Neural cell (in vitro differentiated cells): ENCODE data around the gene SLC10A7. TPM values are rescaled to one million over a fixed set of nuclear protein-coding genes. Genes with fewer than 3 reads are reported as not detected.

Source experiments
- H2AFZ ChIP-seq: fragments of 200-600, 300-800 bp; sonication (generic), shearing (Covaris generic); 2 replicates; pipeline ENCODE4 v1.6.0; 2014; ENCODE audit warnings: low read depth, mild to moderate bottlenecking, antibody characterized with exemption, low read length, moderate library complexity
- H3F3A ChIP-seq: fragments of 200-600 bp; shearing (Covaris generic); 2 replicates; pipeline ENCODE4 v1.6.1; 2016; ENCODE audit warnings: mild to moderate bottlenecking, moderate library complexity, mixed read lengths, antibody characterized with exemption, low read length; ENCODE audit not compliant: insufficient read depth, poor library complexity, severe bottlenecking
- H3K27ac ChIP-seq: fragments of 200-600, 300-800 bp; sonication (generic), shearing (Covaris generic); 2 replicates; pipeline ENCODE4 v1.5.1; 2014; ENCODE audit warnings: mild to moderate bottlenecking, low read length, moderate library complexity
- H3K27me3 ChIP-seq: fragments of 300-800, 200-600 bp; sonication (generic), shearing (Covaris generic); 2 replicates; pipeline ENCODE4 v1.6.0; 2014; ENCODE audit warnings: mild to moderate bottlenecking, low read depth, low read length, moderate library complexity; ENCODE audit not compliant: insufficient read depth
- H3K36me3 ChIP-seq: fragments of 300-800, 200-600 bp; sonication (generic), shearing (Covaris generic); 2 replicates; pipeline ENCODE4 v1.5.1; 2014; ENCODE audit warnings: mild to moderate bottlenecking, antibody characterized with exemption, low read length, moderate library complexity; ENCODE audit not compliant: insufficient read depth
- H3K4me2 ChIP-seq: fragments of 300-800, 200-600 bp; sonication (generic), shearing (Covaris generic); 2 replicates; pipeline ENCODE4 v1.6.0; 2014; ENCODE audit warnings: mild to moderate bottlenecking, low read length
- H3K4me3 ChIP-seq: fragments of 300-800, 200-600 bp; sonication (generic), shearing (Covaris generic); 2 replicates; pipeline ENCODE4 v1.5.1; 2014; ENCODE audit warnings: mild to moderate bottlenecking, low read length, moderate library complexity
- H3K79me2 ChIP-seq: fragments of 200-600 bp; shearing (Covaris generic); replicated peaks from 2 replicates; pipeline ENCODE4 v1.6.0; 2014; ENCODE audit warnings: mild to moderate bottlenecking, low read length, moderate library complexity; ENCODE audit not compliant: insufficient read depth
- H3K9ac ChIP-seq: fragments of 300-800, 200-600 bp; sonication (generic), shearing (Covaris generic); 2 replicates; pipeline ENCODE4 v1.6.1; 2016; ENCODE audit warnings: mild to moderate bottlenecking, low read length, mixed read lengths
- H3K9me2 ChIP-seq: fragments of 200-600 bp; shearing (Covaris generic); 2 replicates; pipeline ENCODE4 v1.6.1; 2016; ENCODE audit warnings: mild to moderate bottlenecking, low read length, mixed read lengths; ENCODE audit not compliant: insufficient read depth
- H3K9me3 ChIP-seq: fragments of 200-600, 300-800 bp; sonication (generic), shearing (Covaris generic); 2 replicates; pipeline ENCODE4 v1.6.1; 2016; ENCODE audit warnings: mild to moderate bottlenecking, mixed run types, low read length, moderate library complexity, mixed read lengths
- H4K20me1 ChIP-seq: fragments of 200-600 bp; shearing (Covaris generic); 2 replicates; pipeline ENCODE4 v1.6.1; 2016; ENCODE audit warnings: mild to moderate bottlenecking, mixed run types; ENCODE audit not compliant: insufficient read depth
- EP300 ChIP-seq: fragments of 450-650 bp; conservative IDR thresholded peaks from 2 replicates; pipeline ENCODE4 v1.6.1; 2014; ENCODE audit warnings: antibody characterized with exemption, mild to moderate bottlenecking, moderate library complexity; ENCODE audit not compliant: poor library complexity, severe bottlenecking
- EZH2 ChIP-seq: fragments of 200-600, 300-800 bp; shearing (Covaris generic), sonication (generic); IDR thresholded peaks from 2 replicates; pipeline ENCODE4 v1.6.1; 2014; ENCODE audit warnings: antibody characterized with exemption, low read length, borderline replicate concordance, mild to moderate bottlenecking; ENCODE audit not compliant: insufficient read depth, poor library complexity, severe bottlenecking
- MXI1 ChIP-seq: fragments of 450-650 bp; conservative IDR thresholded peaks from 2 replicates; pipeline ENCODE4 v1.6.1; 2014; ENCODE audit warnings: antibody characterized with exemption, mild to moderate bottlenecking; ENCODE audit not compliant: poor library complexity, severe bottlenecking
- POLR2AphosphoS5 ChIP-seq: IDR thresholded peaks from 2 replicates; pipeline ENCODE4 v1.6.1; 2012
- RAD21 ChIP-seq: fragments of 450-650 bp; conservative IDR thresholded peaks from 2 replicates; pipeline ENCODE4 v1.6.1; 2014; ENCODE audit warnings: antibody characterized with exemption, mild to moderate bottlenecking, moderate library complexity
- SMC3 ChIP-seq: fragments of 450-650 bp; conservative IDR thresholded peaks from 2 replicates; pipeline ENCODE4 v1.6.1; 2014; ENCODE audit warnings: antibody characterized with exemption, mild to moderate bottlenecking, moderate library complexity; ENCODE audit not compliant: poor library complexity
- TAF1 ChIP-seq: IDR thresholded peaks from 2 replicates; pipeline ENCODE4 v1.6.1; 2012; ENCODE audit warnings: low read depth
- polyA plus RNA-seq: library from polyadenylated mRNA; depleted of rRNA; stranded (reverse); fragments of >200 nt; gene quantifications from 2 replicates; pipeline ENCODE4 v1.2.3, GENCODE V29; 2014
- TF ChIP-seq, protein P1 (sequence below): IDR thresholded peaks from 2 replicates; pipeline ENCODE4 v1.6.1; 2012; ENCODE audit warnings: borderline replicate concordance
- TF ChIP-seq, protein P2 (sequence below): fragments of 450-650 bp; IDR thresholded peaks from 2 replicates; pipeline ENCODE4 v1.5.1; 2014; ENCODE audit warnings: antibody characterized with exemption, mild to moderate bottlenecking, moderate library complexity; ENCODE audit not compliant: poor library complexity, severe bottlenecking

The SLC10A7 gene
- polyA plus RNA-seq, 1 donor from 2014 or later = 5.5 TPM

DNA sequence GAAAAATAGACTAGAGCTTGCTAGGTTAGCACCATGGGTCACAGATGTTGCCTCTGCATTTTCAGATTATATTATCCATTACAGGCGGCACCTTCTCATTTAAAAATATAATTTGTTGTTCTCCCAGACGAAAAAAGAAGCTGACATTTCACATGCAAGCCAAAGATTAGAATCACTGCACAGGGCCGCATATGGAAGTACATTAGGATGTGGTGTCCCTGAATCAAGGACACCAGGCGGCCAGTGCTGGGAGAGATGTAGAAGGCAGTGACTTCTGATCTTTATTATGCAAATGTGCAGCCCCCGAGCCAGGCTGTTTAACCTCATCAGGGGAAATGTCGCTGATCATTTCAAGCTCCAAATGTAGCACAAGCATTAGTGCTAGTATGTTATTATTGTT, 284.6 kb downstream of the SLC10A7 start:
- no peaks in the 10 kb centered on the region for H3K9me2 ChIP-seq
- TF ChIP-seq RAD21 (no peak), TAF1 (no peak), MXI1 (no peak), POLR2AphosphoS5 (no peak), EP300 (no peak), EZH2 (no peak), SMC3 (no peak)
- TF ChIP-seq, protein P1, sequence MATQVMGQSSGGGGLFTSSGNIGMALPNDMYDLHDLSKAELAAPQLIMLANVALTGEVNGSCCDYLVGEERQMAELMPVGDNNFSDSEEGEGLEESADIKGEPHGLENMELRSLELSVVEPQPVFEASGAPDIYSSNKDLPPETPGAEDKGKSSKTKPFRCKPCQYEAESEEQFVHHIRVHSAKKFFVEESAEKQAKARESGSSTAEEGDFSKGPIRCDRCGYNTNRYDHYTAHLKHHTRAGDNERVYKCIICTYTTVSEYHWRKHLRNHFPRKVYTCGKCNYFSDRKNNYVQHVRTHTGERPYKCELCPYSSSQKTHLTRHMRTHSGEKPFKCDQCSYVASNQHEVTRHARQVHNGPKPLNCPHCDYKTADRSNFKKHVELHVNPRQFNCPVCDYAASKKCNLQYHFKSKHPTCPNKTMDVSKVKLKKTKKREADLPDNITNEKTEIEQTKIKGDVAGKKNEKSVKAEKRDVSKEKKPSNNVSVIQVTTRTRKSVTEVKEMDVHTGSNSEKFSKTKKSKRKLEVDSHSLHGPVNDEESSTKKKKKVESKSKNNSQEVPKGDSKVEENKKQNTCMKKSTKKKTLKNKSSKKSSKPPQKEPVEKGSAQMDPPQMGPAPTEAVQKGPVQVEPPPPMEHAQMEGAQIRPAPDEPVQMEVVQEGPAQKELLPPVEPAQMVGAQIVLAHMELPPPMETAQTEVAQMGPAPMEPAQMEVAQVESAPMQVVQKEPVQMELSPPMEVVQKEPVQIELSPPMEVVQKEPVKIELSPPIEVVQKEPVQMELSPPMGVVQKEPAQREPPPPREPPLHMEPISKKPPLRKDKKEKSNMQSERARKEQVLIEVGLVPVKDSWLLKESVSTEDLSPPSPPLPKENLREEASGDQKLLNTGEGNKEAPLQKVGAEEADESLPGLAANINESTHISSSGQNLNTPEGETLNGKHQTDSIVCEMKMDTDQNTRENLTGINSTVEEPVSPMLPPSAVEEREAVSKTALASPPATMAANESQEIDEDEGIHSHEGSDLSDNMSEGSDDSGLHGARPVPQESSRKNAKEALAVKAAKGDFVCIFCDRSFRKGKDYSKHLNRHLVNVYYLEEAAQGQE = no peak
- TF ChIP-seq, protein P2, sequence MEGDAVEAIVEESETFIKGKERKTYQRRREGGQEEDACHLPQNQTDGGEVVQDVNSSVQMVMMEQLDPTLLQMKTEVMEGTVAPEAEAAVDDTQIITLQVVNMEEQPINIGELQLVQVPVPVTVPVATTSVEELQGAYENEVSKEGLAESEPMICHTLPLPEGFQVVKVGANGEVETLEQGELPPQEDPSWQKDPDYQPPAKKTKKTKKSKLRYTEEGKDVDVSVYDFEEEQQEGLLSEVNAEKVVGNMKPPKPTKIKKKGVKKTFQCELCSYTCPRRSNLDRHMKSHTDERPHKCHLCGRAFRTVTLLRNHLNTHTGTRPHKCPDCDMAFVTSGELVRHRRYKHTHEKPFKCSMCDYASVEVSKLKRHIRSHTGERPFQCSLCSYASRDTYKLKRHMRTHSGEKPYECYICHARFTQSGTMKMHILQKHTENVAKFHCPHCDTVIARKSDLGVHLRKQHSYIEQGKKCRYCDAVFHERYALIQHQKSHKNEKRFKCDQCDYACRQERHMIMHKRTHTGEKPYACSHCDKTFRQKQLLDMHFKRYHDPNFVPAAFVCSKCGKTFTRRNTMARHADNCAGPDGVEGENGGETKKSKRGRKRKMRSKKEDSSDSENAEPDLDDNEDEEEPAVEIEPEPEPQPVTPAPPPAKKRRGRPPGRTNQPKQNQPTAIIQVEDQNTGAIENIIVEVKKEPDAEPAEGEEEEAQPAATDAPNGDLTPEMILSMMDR = no peak
- H3K4me3 ChIP-seq = no peak overlapping the region
- no peaks in the 10 kb centered on the region for H3K9me3 ChIP-seq
- no peak overlapping the region for H3K4me2 ChIP-seq
- no peak overlapping the region for H3K27ac ChIP-seq
- H3K9ac ChIP-seq = no peak overlapping the region
- H3K79me2 ChIP-seq = no peaks in the 10 kb centered on the region
- no peaks in the 10 kb centered on the region for H3F3A ChIP-seq
- H4K20me1 ChIP-seq = no peaks in the 10 kb centered on the region
- no peaks in the 10 kb centered on the region for H3K27me3 ChIP-seq
- H2AFZ ChIP-seq = no peak overlapping the region
- no peaks in the 10 kb centered on the region for H3K36me3 ChIP-seq

DNA sequence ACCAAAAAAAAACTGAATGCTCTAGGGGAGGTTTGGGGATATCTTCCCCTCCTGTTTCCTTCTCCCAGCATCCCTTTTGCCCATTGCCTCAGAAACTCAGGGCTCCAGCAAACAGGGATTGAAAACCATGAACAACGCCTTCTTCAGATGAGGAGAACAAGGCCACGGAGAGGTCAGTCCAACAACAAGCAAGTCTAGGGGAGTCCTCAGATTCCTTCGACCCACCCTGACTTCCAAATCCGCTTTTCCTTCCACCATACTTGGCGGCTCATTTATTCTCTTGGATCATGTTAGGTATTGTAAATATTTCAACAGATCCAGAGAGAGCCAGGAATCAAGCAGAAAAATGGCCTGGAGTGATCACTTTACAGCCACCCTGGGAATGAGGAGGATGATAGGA, 285.5 kb downstream of the SLC10A7 start:
- Histone ChIP-seq H3K79me2 (no peaks in the 10 kb centered on the region), H3K9me3 (no peaks in the 10 kb centered on the region), H2AFZ (no peak overlapping the region), H3F3A (no peaks in the 10 kb centered on the region), H3K27ac (no peak overlapping the region), H3K4me2 (no peak overlapping the region), H3K9me2 (no peaks in the 10 kb centered on the region), H3K27me3 (no peaks in the 10 kb centered on the region), H3K36me3 (no peaks in the 10 kb centered on the region), H3K9ac (no peak overlapping the region), H3K4me3 (no peak overlapping the region), H4K20me1 (no peaks in the 10 kb centered on the region)
- no peak for TF ChIP-seq POLR2AphosphoS5
- TF ChIP-seq, protein P1 = no peak
